ENCODE results near the gene SNUPN.

DNA sequence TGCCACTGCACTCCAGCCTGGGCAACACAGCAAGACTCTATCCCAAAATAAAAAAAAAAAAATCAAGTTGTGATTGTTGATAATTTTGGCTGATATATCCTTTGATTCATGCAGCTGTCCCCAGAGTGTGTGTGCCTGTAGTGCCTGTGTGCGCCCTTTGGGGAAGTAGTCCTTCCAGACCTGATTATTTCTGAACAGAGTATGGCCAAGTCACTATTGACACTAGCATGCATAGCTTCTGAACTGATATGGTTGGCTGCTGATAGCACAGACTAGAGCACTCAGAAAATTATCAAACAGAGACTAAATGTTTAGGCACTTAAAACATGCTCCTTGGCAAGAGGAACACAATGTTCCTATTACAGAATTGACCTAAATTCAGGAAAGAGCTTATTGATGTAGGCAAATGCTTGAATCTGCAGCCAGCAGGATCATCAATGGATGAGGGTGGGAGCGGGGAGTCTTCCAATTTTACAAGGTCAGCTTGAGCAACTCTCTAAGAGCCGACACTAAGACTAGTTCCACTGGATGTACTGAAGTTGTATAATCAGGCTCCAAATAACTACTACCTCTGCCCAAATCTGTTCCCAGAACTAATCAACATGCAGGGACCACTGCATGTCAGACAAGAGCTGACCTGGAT is 28.7 kb downstream of the SNUPN start:
- TF ChIP-seq CTCF (IDR thresholded peaks at IDR 0.05; ENCODE audit: low read depth, low read length, poor library complexity, severe bottlenecking) (no peak), EZH2phosphoT487 (IDR thresholded peaks at IDR 0.05; ENCODE audit: borderline replicate concordance, low read length) (no peak)
